HCT116 (cell line): ENCODE data around the gene KLF16. TPM values are rescaled to one million over a fixed set of nuclear protein-coding genes. Genes with fewer than 3 reads are reported as not detected.

Experiments used
- ATAC-seq: fragments of 200-7000 bp; cut with Tn5 transposase; 2 replicates; pipeline ENCODE4 v1.9.1; 2020; ENCODE audit warnings: mild to moderate bottlenecking, moderate library complexity
- BruUV-seq: library from RNA; stranded (reverse); fragments of 400-500 nt; replicated peaks from 2 replicates; lab custom pipeline; 2021; lab: Mats Ljungman, UMichigan
- CTCF ChIA-PET: fragments of 300-600 bp; sonication (Branson Sonifier 250); formaldehyde crosslinking; loops from one replicate; lab custom pipeline; 2021; ENCODE audit warnings: antibody characterized with exemption; lab: Charles Lee
- POLR2A ChIA-PET: fragments of 300-600, 350-600 bp; sonication (Branson Sonifier 250); formaldehyde crosslinking; loops from one replicate; lab custom pipeline; 2021; ENCODE audit warnings: antibody characterized with exemption; lab: Charles Lee
- RAD21 ChIA-PET, 2 experiments: fragments of 300-600 bp; sonication (Branson Sonifier 250); formaldehyde crosslinking; loops; one replicate each; lab custom pipeline; 2023; ENCODE audit warnings: low total read pairs in 2 of 2; ENCODE audit not compliant: uncharacterized antibody in 2 of 2, unreplicated experiment in 2 of 2, low non-redundant PET in 1 of 2; lab: Charles Lee
- DNase-seq: peaks from one replicate; pipeline ENCODE4 v3.0.0-alpha.2; 2010; ENCODE audit warnings: low read depth, low spot score
- H2AFZ ChIP-seq: fragments of 200-600 bp; shearing (Covaris generic), sonication (generic); 2 replicates; pipeline ENCODE4 v1.6.1; 2017; ENCODE audit warnings: low read depth, mixed run types, mixed read lengths, antibody characterized with exemption, low read length; ENCODE audit not compliant: poor library complexity, severe bottlenecking
- H3K27ac ChIP-seq: 2 replicates; pipeline ENCODE4 v1.5.1; 2012; ENCODE audit warnings: low read depth, low read length
- H3K27me3 ChIP-seq: fragments of 200-600 bp; sonication (generic); 2 replicates; pipeline ENCODE4 v1.6.1; 2016; ENCODE audit warnings: mixed run types, low read length, mixed read lengths; ENCODE audit not compliant: insufficient read depth
- H3K36me3 ChIP-seq, 2 experiments: fragments of 200-500 bp in 1 of 2; fragments of 200-600 bp in 1 of 2; sonication (Bioruptor generic) in 1 of 2; sonication (generic) in 1 of 2; 2 replicates each; pipeline versions ENCODE4 v1.5.1 to v1.6.1; 2014 to 2016; ENCODE audit warnings: low read length in 2 of 2, inconsistent platforms in 1 of 2, mixed read lengths in 1 of 2, mixed run types in 1 of 2; ENCODE audit not compliant: insufficient read depth in 2 of 2, control insufficient read depth in 1 of 2
- H3K4me1 ChIP-seq, 2 experiments: fragments of 200-600 bp in 1 of 2; sonication (generic) in 1 of 2; 2 replicates each; pipeline versions ENCODE4 v1.5.1 to v1.6.1; 2012 to 2017; ENCODE audit warnings: low read length in 2 of 2, inconsistent platforms in 1 of 2, mild to moderate bottlenecking in 1 of 2, mixed read lengths in 1 of 2, mixed run types in 1 of 2, moderate library complexity in 1 of 2; ENCODE audit not compliant: insufficient read depth in 2 of 2, control insufficient read depth in 1 of 2
- H3K4me2 ChIP-seq: fragments of 200-600 bp; sonication (generic); 2 replicates; pipeline ENCODE4 v1.6.1; 2017; ENCODE audit warnings: mixed run types, low read length, mixed read lengths
- H3K4me3 ChIP-seq, 2 experiments: fragments of 200-600 bp in 1 of 2; sonication (generic) in 1 of 2; replicated peaks in 1 of 2; 2 replicates each; pipeline ENCODE4 v1.5.1; 2011 to 2016; ENCODE audit warnings: low read length in 2 of 2, control low read depth in 1 of 2, low read depth in 1 of 2, mild to moderate bottlenecking in 1 of 2, mixed read lengths in 1 of 2, mixed run types in 1 of 2
- H3K79me2 ChIP-seq: fragments of 200-600 bp; sonication (generic); 2 replicates; pipeline ENCODE4 v1.6.1; 2017; ENCODE audit warnings: mild to moderate bottlenecking, mixed run types, low read length, moderate library complexity, mixed read lengths; ENCODE audit not compliant: insufficient read depth
- H3K9ac ChIP-seq: fragments of 200-600 bp; sonication (generic); 2 replicates; pipeline ENCODE4 v1.6.1; 2016; ENCODE audit warnings: low read length, mixed read lengths
- H3K9me2 ChIP-seq: fragments of 200-600 bp; sonication (generic), shearing (Covaris generic); 2 replicates; pipeline ENCODE4 v1.6.1; 2017; ENCODE audit warnings: mixed run types, mild to moderate bottlenecking, moderate library complexity; ENCODE audit not compliant: insufficient read depth
- H3K9me3 ChIP-seq, 2 experiments: fragments of 200-500 bp in 1 of 2; fragments of 200-600 bp in 1 of 2; sonication (Bioruptor generic) in 1 of 2; sonication (generic) in 1 of 2; 2 replicates each; pipeline ENCODE4 v1.6.1; 2014 to 2017; ENCODE audit warnings: low read length in 2 of 2, mixed read lengths in 2 of 2, inconsistent platforms in 1 of 2, low read depth in 1 of 2, mild to moderate bottlenecking in 1 of 2, mixed run types in 1 of 2, moderate library complexity in 1 of 2; ENCODE audit not compliant: control insufficient read depth in 1 of 2, insufficient read depth in 1 of 2
- H4K20me1 ChIP-seq: fragments of 200-600 bp; sonication (generic), shearing (Covaris generic); 2 replicates; pipeline ENCODE4 v1.6.1; 2017; ENCODE audit warnings: mixed run types, mild to moderate bottlenecking, moderate library complexity; ENCODE audit not compliant: insufficient read depth
- ATF3 ChIP-seq: IDR thresholded peaks from 2 replicates; pipeline ENCODE4 v1.6.1; 2012
- CEBPB ChIP-seq: IDR thresholded peaks from 2 replicates; pipeline ENCODE4 v1.6.1; 2012; ENCODE audit warnings: low read depth
- ELF1 ChIP-seq: IDR thresholded peaks from 2 replicates; pipeline ENCODE4 v1.6.1; 2012; ENCODE audit warnings: low read depth, borderline replicate concordance
- EZH2 ChIP-seq: fragments of 200-600 bp; sonication (generic); IDR thresholded peaks from 2 replicates; pipeline ENCODE4 v1.6.1; 2017; ENCODE audit warnings: antibody characterized with exemption, mixed run types
- JUND ChIP-seq: IDR thresholded peaks from 2 replicates; pipeline ENCODE4 v1.6.1; 2012
- MAX ChIP-seq: IDR thresholded peaks from 2 replicates; pipeline ENCODE4 v1.6.1; 2012
- POLR2AphosphoS5 ChIP-seq: IDR thresholded peaks from 2 replicates; pipeline ENCODE4 v1.6.1; 2011; ENCODE audit warnings: mild to moderate bottlenecking, low read depth, low read length, moderate library complexity
- RAD21 ChIP-seq: IDR thresholded peaks from 2 replicates; pipeline ENCODE4 v1.6.1; 2012; ENCODE audit warnings: low read depth, mild to moderate bottlenecking
- SIN3A ChIP-seq: IDR thresholded peaks from 2 replicates; pipeline ENCODE4 v1.6.1; 2012; ENCODE audit warnings: low read depth
- TCF7L2 ChIP-seq: IDR thresholded peaks from 2 replicates; pipeline ENCODE4 v1.7.0; 2011; ENCODE audit warnings: borderline replicate concordance, inconsistent platforms; ENCODE audit not compliant: insufficient read depth, insufficient read length; ENCODE audit errors: extremely low read depth
- YY1 ChIP-seq: IDR thresholded peaks from 2 replicates; pipeline ENCODE4 v1.6.1; 2011; ENCODE audit warnings: low read length, low read depth, moderate library complexity, mild to moderate bottlenecking; ENCODE audit not compliant: insufficient replicate concordance; ENCODE audit errors: extremely low read depth
- ZBTB33 ChIP-seq: IDR thresholded peaks from 2 replicates; pipeline ENCODE4 v1.6.1; 2011; ENCODE audit warnings: mild to moderate bottlenecking, low read length, moderate library complexity; ENCODE audit not compliant: insufficient replicate concordance; ENCODE audit errors: extremely low read depth
- intact Hi-C: fragments of 100-400 bp; cut with micrococcal nuclease; formaldehyde crosslinking; loops from 2 replicates; pipeline ENCODE4 v1.10.0; 2022
- total RNA-seq: library from RNA; stranded (reverse); gene quantifications from one replicate; pipeline ENCODE4 v1.2.1, GENCODE V29; 2021; ENCODE audit not compliant: unreplicated experiment

The KLF16 gene
- total RNA-seq, 1 experiment from 2014 or later, result 64.3 TPM

- Histone ChIP-seq H2AFZ (no peak overlapping the region), H3K4me2 (no peak overlapping the region), H3K9ac (no peak overlapping the region), H3K9me3 (no peaks in the 10 kb centered on the region), H3K27ac (no peak overlapping the region), H3K4me3 (no peak overlapping the region), H4K20me1 (no peaks in the 10 kb centered on the region), H3K9me2 (no peaks in the 10 kb centered on the region), H3K4me1 (peaks cover 0 to 7% of the 10 kb centered on the region in 2 experiments; a peak in 2 of 4 replicates), H3K36me3 (peaks cover 8 to 11% of the 10 kb centered on the region in 2 experiments; a peak in 3 of 4 replicates), H3K79me2 (peaks cover 83% of the 10 kb centered on the region), H3K27me3 (no peaks in the 10 kb centered on the region)
- no TSS peak for BruUV-seq
- ChIA-PET RAD21 (no interaction called here), POLR2A (no interaction called here), CTCF (no interaction called here)
- intact Hi-C loops, result no loop called here
- DNase-seq (no peak), ATAC-seq (no peak)
- no peak for TF ChIP-seq RAD21
- TF ChIP-seq POLR2AphosphoS5, result no peak
- no peak for TF ChIP-seq ATF3
- no peak for TF ChIP-seq YY1
Observed at GRCh38 chr19:1911995-1912394, 48.6 kb upstream of the KLF16 start.

- no peaks in the 10 kb centered on the region for H4K20me1 ChIP-seq
- H3K27ac ChIP-seq, result no peak overlapping the region
- ChIA-PET POLR2A (no interaction called here), CTCF (no interaction called here), RAD21 (interaction anchor here in 1 of 2 experiments (0.7 kb wide), 1 partner anchor 9 kb away, joined by 3 read pairs; no protein-coding TSS in a partner anchor)
- no peak overlapping the region for H2AFZ ChIP-seq
- no peak overlapping the region for H3K4me3 ChIP-seq
- no peaks in the 10 kb centered on the region for H3K27me3 ChIP-seq
- no TSS peak for BruUV-seq
- H3K36me3 ChIP-seq, result peaks cover 8 to 11% of the 10 kb centered on the region in 2 experiments; a peak in 3 of 4 replicates
- intact Hi-C loops, result no loop called here
- no peak overlapping the region for H3K4me2 ChIP-seq
- ATAC-seq, result no peak
- H3K9me3 ChIP-seq, result no peaks in the 10 kb centered on the region
- H3K4me1 ChIP-seq, result peaks cover 1 to 12% of the 10 kb centered on the region in 2 experiments; a peak in 3 of 4 replicates
- peaks cover 92% of the 10 kb centered on the region for H3K79me2 ChIP-seq
- H3K9me2 ChIP-seq, result no peaks in the 10 kb centered on the region
- TF ChIP-seq SIN3A, result no peak
- TF ChIP-seq EZH2, result no peak
- TF ChIP-seq ELF1, result no peak
- TF ChIP-seq ZBTB33, result no peak
- no peak for TF ChIP-seq ATF3
- TF ChIP-seq JUND, result no peak
- TF ChIP-seq CEBPB, result no peak
- TF ChIP-seq TCF7L2, result no peak
- no peak for TF ChIP-seq MAX
- no peak for DNase-seq
- H3K9ac ChIP-seq, result no peak overlapping the region
Observed at GRCh38 chr19:1911098-1911497, 47.7 kb upstream of the KLF16 start.
